ENCODE measurements around the gene ZSWIM5.

DNA sequence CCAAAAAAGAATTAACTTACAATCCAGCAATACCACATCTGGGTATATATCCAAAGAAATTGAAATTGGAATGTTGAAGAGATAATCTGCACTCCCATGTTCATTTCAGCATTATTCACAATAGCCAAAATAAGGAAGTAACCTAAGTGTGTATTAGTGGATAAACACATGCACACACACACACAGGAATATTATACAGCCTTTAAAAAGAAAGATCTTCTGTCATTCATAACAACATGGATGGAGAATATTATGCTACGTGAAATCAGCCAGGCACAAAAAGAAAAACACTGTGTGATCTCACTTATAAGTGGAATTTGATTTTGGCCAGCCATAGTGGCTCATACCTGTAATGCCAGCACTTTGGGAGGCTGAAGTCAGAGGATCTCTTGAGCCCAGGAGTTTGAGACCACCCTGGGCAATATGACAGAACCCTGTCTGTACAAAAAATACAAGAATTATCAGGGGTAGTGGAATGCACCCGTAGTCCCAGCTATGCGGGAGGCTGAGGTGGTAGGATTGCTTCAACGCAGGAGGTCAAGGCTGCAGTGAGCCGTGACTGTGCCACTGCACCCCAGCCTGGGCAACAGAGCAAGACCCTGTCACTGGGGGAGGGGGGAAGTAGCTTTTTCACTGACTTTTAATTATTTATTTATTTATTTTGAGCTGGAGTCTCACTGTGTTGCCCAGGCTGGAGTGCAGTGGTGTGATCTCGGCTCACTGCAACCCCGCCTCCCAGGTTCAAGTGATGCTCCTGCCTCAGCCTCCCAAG, 210.8 kb downstream of the ZSWIM5 start:
- TF ChIP-seq, protein P1, sequence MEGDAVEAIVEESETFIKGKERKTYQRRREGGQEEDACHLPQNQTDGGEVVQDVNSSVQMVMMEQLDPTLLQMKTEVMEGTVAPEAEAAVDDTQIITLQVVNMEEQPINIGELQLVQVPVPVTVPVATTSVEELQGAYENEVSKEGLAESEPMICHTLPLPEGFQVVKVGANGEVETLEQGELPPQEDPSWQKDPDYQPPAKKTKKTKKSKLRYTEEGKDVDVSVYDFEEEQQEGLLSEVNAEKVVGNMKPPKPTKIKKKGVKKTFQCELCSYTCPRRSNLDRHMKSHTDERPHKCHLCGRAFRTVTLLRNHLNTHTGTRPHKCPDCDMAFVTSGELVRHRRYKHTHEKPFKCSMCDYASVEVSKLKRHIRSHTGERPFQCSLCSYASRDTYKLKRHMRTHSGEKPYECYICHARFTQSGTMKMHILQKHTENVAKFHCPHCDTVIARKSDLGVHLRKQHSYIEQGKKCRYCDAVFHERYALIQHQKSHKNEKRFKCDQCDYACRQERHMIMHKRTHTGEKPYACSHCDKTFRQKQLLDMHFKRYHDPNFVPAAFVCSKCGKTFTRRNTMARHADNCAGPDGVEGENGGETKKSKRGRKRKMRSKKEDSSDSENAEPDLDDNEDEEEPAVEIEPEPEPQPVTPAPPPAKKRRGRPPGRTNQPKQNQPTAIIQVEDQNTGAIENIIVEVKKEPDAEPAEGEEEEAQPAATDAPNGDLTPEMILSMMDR (IDR thresholded peaks at IDR 0.05 in 4 of 5, conservative IDR thresholded peaks at IDR 0.05 in 1 of 5), result no peak
- TF ChIP-seq POLR2A (IDR thresholded peaks at IDR 0.05), result no peak

All from gastrocnemius medialis (tissue), 4 donors.